ENCODE data around the gene ULK2.

GRCh38 chr17:19909139-19909538 is 41.4 kb upstream of the ULK2 start:
- no peak for TF ChIP-seq PBX3 (IDR thresholded peaks at IDR 0.05)
- TF ChIP-seq EP300 (IDR thresholded peaks at IDR 0.05; ENCODE audit: borderline replicate concordance in 1 of 2, low read depth in 1 of 2, low read length in 1 of 2): no peak
- no peak for TF ChIP-seq CTCF (IDR thresholded peaks at IDR 0.05)
- TF ChIP-seq USF2 (IDR thresholded peaks at IDR 0.05; ENCODE audit: borderline replicate concordance, low read depth, low read length): no peak
- TF ChIP-seq MAX (IDR thresholded peaks at IDR 0.05; ENCODE audit: low read depth): no peak
- no peak for TF ChIP-seq MXI1 (IDR thresholded peaks at IDR 0.05; ENCODE audit: low read depth, low read length)
- TF ChIP-seq TAF1 (IDR thresholded peaks at IDR 0.05; ENCODE audit: borderline replicate concordance, low read depth, low read length): no peak
- TF ChIP-seq CHD2 (IDR thresholded peaks at IDR 0.05; ENCODE audit: low read length, partially characterized antibody): no peak
- no peak for TF ChIP-seq POLR2AphosphoS5 (IDR thresholded peaks at IDR 0.05; ENCODE audit: low read depth, low read length)
- TF ChIP-seq MEF2A (IDR thresholded peaks at IDR 0.05; ENCODE audit: borderline replicate concordance, low read depth): no peak
- TF ChIP-seq RAD21 (IDR thresholded peaks at IDR 0.05; ENCODE audit: low read length): no peak
- TF ChIP-seq EZH2phosphoT487 (IDR thresholded peaks at IDR 0.05; ENCODE audit: borderline replicate concordance, low read depth): no peak
- TF ChIP-seq REST (IDR thresholded peaks at IDR 0.05; ENCODE audit: low read depth, low read length): no peak
- no peak for TF ChIP-seq IRF3 (IDR thresholded peaks at IDR 0.05; ENCODE audit: low read depth, low read length)

All from SK-N-SH (cell line).